Measurements from ENCODE around the gene PPP1R9A.

- no peak for TF ChIP-seq REST (tag by site-specific recombination; IDR thresholded peaks at IDR 0.05)
- TF ChIP-seq ZNF639 (tag by site-specific recombination; IDR thresholded peaks at IDR 0.05), result no peak
- TF ChIP-seq ZNF138 (tag by site-specific recombination; IDR thresholded peaks at IDR 0.05; ENCODE audit: borderline replicate concordance), result no peak
- no peak for TF ChIP-seq ZBTB26 (tag by site-specific recombination; optimal IDR thresholded peaks at IDR 0.05)
- TF ChIP-seq CTCF (tag by site-specific recombination; IDR thresholded peaks at IDR 0.05), result no peak
- no peak for TF ChIP-seq ZSCAN4 (tag by site-specific recombination; IDR thresholded peaks at IDR 0.05)
- no peak for TF ChIP-seq ZBTB21 (tag by site-specific recombination; IDR thresholded peaks at IDR 0.05)
- TF ChIP-seq ZNF280D (tag by site-specific recombination; IDR thresholded peaks at IDR 0.05), result no peak
Measured at GRCh38 chr7:95267754-95268153, 360.4 kb downstream of the PPP1R9A start.
